Ishikawa (cell line): ENCODE measurements around the gene KLHL14.
A peak's percentile ranks its signal among the peaks of the same experiment; 100 is the strongest.

Experiments
- CEBPB ChIP-seq: IDR thresholded peaks from 2 replicates; pipeline ENCODE4 v1.6.1; 2012
- CREB1 ChIP-seq: IDR thresholded peaks from 2 replicates; pipeline ENCODE4 v1.6.1; 2012; ENCODE audit warnings: low read depth
- FOXM1 ChIP-seq: IDR thresholded peaks from 2 replicates; pipeline ENCODE4 v1.6.1; 2012; ENCODE audit warnings: low read depth, borderline replicate concordance
- NFIC ChIP-seq: IDR thresholded peaks from 2 replicates; pipeline ENCODE4 v1.6.1; 2012
- RAD21 ChIP-seq: IDR thresholded peaks from 2 replicates; pipeline ENCODE4 v1.6.1; 2012; ENCODE audit warnings: low read depth
- TAF1 ChIP-seq: IDR thresholded peaks from 2 replicates; pipeline ENCODE4 v1.6.1; 2012; ENCODE audit warnings: low read depth, mild to moderate bottlenecking
- TCF12 ChIP-seq: IDR thresholded peaks from 2 replicates; pipeline ENCODE4 v1.6.1; 2012; ENCODE audit warnings: low read depth

DNA sequence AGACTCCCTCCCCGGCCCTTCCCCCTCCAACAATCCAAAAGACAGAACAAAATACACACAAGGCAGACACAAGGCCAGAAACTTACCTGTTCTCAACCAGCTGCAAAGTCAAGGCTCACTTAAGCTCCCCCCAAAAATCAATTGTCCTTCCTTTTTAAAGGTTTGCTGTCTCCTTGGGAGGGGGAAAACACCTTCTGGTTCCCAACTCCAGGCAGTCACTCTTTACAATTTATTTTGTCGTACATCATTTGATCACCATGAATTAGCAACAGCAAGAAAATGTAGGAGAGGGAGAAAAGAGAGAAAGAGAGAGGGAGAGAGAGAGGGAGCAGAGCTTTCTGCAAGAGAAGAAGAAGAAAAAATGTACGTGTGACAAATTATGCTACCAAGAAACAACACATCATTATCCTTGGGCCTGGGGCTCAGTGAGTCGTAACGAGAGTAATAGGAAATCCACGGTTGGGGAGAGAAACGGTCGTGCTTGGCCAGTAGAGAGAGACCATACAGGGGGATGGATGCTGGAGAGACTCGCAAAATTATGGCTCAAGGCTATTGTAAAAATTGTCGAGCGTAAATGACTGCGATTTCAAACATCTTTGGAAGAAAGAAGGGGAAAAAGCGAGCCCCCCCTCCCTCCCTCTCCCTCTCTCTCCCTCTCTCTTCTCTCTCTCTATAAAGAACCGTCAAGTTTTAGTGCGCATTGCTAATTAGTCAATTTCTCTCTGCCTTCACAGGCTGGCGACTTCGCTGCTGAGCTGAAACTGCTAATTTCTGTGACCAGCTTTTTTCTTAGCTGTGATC lies at the start of gene KLHL14:
- TF ChIP-seq RAD21, result no peak
- no peak for TF ChIP-seq TAF1
- no peak for TF ChIP-seq CEBPB
- TF ChIP-seq TCF12, result peak; percentile 83
- no peak for TF ChIP-seq CREB1
- TF ChIP-seq NFIC, result peak; percentile 32; the same call in 1 of the 2 replicates
- TF ChIP-seq FOXM1, result no peak
